ENCODE results near the gene SAMD1. TPM values are rescaled to one million over a fixed set of nuclear protein-coding genes. Genes with fewer than 3 reads are reported as not detected.

SAMD1 gene
- polyA plus RNA-seq: 10 to 100 TPM; 27.6 to 28.4 TPM

DNA sequence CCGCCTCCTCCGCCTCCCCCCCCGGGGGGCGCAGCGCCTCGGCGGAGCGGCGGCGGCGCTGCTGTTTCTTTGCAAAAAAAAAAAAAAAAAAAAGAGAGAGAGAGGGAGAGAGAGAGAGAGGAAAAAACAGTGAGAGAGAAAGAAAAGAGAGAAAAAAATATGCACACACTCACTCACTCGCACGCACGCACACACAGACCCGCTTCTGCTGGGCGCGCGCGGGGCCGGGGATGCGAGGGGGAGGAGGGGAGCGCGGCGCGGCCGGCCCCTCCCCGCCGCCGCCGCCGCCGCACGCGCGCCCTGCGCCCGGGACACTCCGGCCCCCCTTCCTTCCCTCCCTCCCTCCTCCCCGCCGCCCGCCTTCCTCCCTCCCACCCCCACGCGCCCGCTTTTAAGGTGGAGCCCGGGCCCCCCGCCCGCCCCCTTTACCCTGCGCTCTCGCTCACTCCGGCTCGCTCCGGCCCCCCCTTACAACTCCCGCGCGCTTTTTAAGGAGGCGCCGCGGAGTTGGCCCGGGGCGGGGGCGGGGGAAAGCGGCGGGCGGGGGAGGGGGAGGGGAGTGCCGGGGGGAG lies at the start of gene SAMD1:
Gene SAMD1 (minus strand): TSS at position 243 of the 572 bp plus-strand sequence.
- no peaks in the 10 kb centered on the region for H3K4me1 ChIP-seq (ENCODE audit: control insufficient read depth in 2 of 2, insufficient read depth in 2 of 2, low read length in 1 of 2)
- peak within 1 kb of the TSS; percentile 70 to 74 for H3K4me3 ChIP-seq (ENCODE audit: low read depth in 1 of 2, low read length in 2 of 2)
- no peaks in the 10 kb centered on the region for H3K27me3 ChIP-seq (ENCODE audit: control insufficient read depth in 1 of 2, insufficient read depth in 2 of 2, low read length in 2 of 2)
- peaks cover 0 to 13% of the 10 kb centered on the region in 2 donors for H3K36me3 ChIP-seq (ENCODE audit: control insufficient read depth in 2 of 2, insufficient read depth in 2 of 2, low read length in 1 of 2)
- H3K27ac ChIP-seq (ENCODE audit: low read depth in 2 of 2, low read length in 1 of 2): peak within 1 kb of the TSS; percentile 93
- peaks cover 0 to 5% of the 10 kb centered on the region in 2 donors for H3K9me3 ChIP-seq (ENCODE audit: control insufficient read depth in 2 of 2, insufficient read depth in 1 of 2, low read depth in 1 of 2, low read length in 1 of 2)
- 2% methylated on average over 55 of the region's 65 CpGs; no CpG with 5 or more reads in 1 of the 2 donors for WGBS, 2 donors

DNA sequence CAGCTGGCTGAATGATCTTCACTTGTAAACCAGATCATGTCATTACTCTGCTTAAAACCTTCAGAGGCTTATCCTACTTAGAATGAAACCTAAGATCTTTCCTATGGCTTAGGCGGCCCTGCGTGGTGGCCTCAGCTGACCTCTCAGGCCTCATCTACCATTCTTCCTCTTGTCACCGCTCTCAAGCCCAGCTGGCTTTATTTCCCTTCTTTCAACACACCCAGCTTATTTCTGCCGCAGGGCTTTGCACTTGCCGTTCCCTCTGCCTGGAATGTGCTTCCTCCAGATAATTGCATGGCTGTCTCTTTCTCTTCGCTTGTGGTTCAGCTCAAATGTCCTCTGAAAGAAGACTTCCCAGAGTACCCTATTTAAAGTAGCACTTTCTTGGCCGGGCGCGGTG lies 49.4 kb upstream of the SAMD1 start:
- WGBS, 2 donors: 71 to 80% methylated on average over 9 of the region's 9 CpGs
- Histone ChIP-seq H3K27me3 (ENCODE audit: control insufficient read depth in 1 of 2, insufficient read depth in 2 of 2, low read length in 2 of 2) (no peaks in the 10 kb centered on the region), H3K27ac (ENCODE audit: low read depth in 2 of 2, low read length in 1 of 2) (peak overlapping the region in 1 of 2 donors; percentile 24), H3K36me3 (ENCODE audit: control insufficient read depth in 2 of 2, insufficient read depth in 2 of 2, low read length in 1 of 2) (no peaks in the 10 kb centered on the region), H3K9me3 (ENCODE audit: control insufficient read depth in 2 of 2, insufficient read depth in 1 of 2, low read depth in 1 of 2, low read length in 1 of 2) (no peaks in the 10 kb centered on the region), H3K4me3 (ENCODE audit: low read depth in 1 of 2, low read length in 2 of 2) (no peak overlapping the region), H3K4me1 (ENCODE audit: control insufficient read depth in 2 of 2, insufficient read depth in 2 of 2, low read length in 1 of 2) (peaks cover 0 to 3% of the 10 kb centered on the region in 2 donors)

GRCh38 chr19:14138576-14139265 lies 48.2 kb upstream of the SAMD1 start:
- Histone ChIP-seq H3K27ac (ENCODE audit: low read depth in 2 of 2, low read length in 1 of 2) (peak overlapping the region; percentile 4 to 77), H3K4me3 (ENCODE audit: low read depth in 1 of 2, low read length in 2 of 2) (no peak overlapping the region), H3K36me3 (ENCODE audit: control insufficient read depth in 2 of 2, insufficient read depth in 2 of 2, low read length in 1 of 2) (no peaks in the 10 kb centered on the region), H3K4me1 (ENCODE audit: control insufficient read depth in 2 of 2, insufficient read depth in 2 of 2, low read length in 1 of 2) (peaks cover 0 to 3% of the 10 kb centered on the region in 2 donors), H3K27me3 (ENCODE audit: control insufficient read depth in 1 of 2, insufficient read depth in 2 of 2, low read length in 2 of 2) (no peaks in the 10 kb centered on the region), H3K9me3 (ENCODE audit: control insufficient read depth in 2 of 2, insufficient read depth in 1 of 2, low read depth in 1 of 2, low read length in 1 of 2) (no peaks in the 10 kb centered on the region)
- WGBS, 2 donors: 76 to 81% methylated on average over 9 of the region's 9 CpGs

DNA sequence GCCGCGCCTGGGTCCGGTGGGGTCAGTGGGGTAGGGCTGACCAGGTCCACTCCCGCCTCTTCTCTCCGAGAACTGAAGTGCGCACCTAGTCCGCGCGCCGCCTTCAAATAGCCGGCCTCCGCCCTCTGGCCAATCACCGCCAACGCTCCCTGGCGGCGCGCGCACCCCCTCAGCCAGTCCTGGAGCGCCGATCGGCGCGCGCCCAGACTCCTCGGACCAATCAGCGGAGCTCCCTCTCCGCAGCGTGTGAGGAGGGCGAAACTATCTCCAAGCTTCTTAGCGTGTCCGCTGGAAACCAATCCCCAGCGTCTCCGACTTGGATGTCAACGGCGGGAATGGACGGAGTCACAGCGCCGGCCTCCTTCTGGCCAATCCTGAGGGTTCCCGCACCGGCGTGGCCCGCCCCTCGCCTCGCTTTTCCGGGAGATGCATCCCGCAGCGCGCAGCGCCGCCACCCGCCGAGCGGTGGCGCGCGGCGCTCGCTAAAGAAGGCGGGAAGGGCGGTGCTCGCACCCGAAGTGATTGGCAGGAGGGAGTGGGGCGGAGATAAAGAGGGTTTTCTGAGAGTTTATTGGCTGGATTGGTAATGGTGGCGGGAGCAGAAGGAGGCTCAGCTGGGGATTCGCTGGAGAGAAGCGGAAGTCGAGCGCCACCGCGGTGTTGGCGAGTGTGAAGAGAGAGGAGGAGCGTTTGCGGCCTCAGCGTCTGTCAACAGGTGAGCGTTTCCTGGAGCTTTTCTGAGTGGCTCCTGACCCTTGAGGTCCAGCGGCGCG lies 46.1 kb upstream of the SAMD1 start, which contains the start of gene ASF1B:
Gene ASF1B (minus strand): TSS at position 81 of the 773 bp plus-strand sequence. CDS start 133 bp downstream, outside the sequence.
- Histone ChIP-seq H3K9me3 (ENCODE audit: control insufficient read depth in 2 of 2, insufficient read depth in 1 of 2, low read depth in 1 of 2, low read length in 1 of 2) (no peaks in the 10 kb centered on the region), H3K4me3 (ENCODE audit: low read depth in 1 of 2, low read length in 2 of 2) (peak within 1 kb of the TSS; percentile 63 to 71), H3K27ac (ENCODE audit: low read depth in 2 of 2, low read length in 1 of 2) (peak within 1 kb of the TSS; percentile 84 to 99), H3K36me3 (ENCODE audit: control insufficient read depth in 2 of 2, insufficient read depth in 2 of 2, low read length in 1 of 2) (no peaks in the 10 kb centered on the region), H3K4me1 (ENCODE audit: control insufficient read depth in 2 of 2, insufficient read depth in 2 of 2, low read length in 1 of 2) (peaks cover 0 to 3% of the 10 kb centered on the region in 2 donors), H3K27me3 (ENCODE audit: control insufficient read depth in 1 of 2, insufficient read depth in 2 of 2, low read length in 2 of 2) (no peaks in the 10 kb centered on the region)
- 0% methylated on average over 78 of the region's 78 CpGs for WGBS, 2 donors

DNA sequence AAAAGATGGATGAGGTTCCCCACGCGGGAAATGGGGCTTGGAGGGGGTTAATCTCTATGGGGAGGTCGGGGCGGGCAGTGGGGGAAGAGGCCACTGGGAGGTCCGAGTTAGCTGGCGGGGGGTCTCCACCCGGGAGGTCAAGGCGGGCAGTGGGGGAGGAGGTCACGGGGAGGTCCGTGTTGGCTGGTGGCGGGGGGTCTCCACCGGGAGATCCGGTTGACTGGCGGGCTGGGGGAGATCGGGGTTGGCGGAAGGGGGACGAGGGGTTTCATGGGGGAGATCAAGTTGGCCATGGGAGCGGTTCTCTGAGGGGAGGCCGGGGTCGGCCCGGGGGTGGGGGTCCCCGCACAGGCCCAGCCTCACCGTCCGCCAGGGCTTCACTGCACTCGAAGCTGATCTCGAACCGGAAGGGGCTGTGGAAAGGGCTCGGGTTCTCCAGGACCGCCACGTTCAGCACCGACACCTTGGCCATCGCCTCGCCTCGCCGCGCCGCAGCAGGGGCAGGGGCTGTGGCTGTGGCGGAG lies 45.5 kb upstream of the SAMD1 start:
- Histone ChIP-seq H3K9me3 (ENCODE audit: control insufficient read depth in 2 of 2, insufficient read depth in 1 of 2, low read depth in 1 of 2, low read length in 1 of 2) (no peaks in the 10 kb centered on the region), H3K4me1 (ENCODE audit: control insufficient read depth in 2 of 2, insufficient read depth in 2 of 2, low read length in 1 of 2) (peaks cover 0 to 3% of the 10 kb centered on the region in 2 donors), H3K4me3 (ENCODE audit: low read depth in 1 of 2, low read length in 2 of 2) (peak overlapping the region; percentile 50 to 63), H3K36me3 (ENCODE audit: control insufficient read depth in 2 of 2, insufficient read depth in 2 of 2, low read length in 1 of 2) (no peaks in the 10 kb centered on the region), H3K27ac (ENCODE audit: low read depth in 2 of 2, low read length in 1 of 2) (peak overlapping the region in 1 of 2 donors; percentile 67), H3K27me3 (ENCODE audit: control insufficient read depth in 1 of 2, insufficient read depth in 2 of 2, low read length in 2 of 2) (no peaks in the 10 kb centered on the region)
- WGBS, 2 donors: 1% methylated on average over 26 to 38 of the region's 38 CpGs

DNA sequence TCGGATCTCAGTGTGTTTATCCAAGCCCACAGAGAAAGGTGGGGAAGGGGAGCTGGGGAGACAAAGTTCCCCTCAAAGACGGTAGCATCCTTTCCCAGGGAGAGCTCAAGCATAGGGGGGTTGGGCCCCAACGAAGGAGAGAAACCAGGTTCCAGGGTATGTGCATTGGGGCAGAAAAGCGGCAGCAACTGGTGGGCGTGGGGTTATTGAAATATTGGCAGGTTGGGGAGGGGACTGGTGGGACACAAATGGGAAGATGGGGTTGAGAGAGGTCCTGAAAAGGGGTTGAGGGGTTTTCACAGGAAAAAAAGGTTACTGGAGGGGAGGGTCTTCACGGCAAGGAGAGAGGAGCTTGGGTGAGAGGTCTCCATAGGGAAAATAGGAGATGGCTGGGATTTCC lies 44.8 kb upstream of the SAMD1 start:
- Histone ChIP-seq H3K27ac (ENCODE audit: low read depth in 2 of 2, low read length in 1 of 2) (no peak overlapping the region), H3K27me3 (ENCODE audit: control insufficient read depth in 1 of 2, insufficient read depth in 2 of 2, low read length in 2 of 2) (no peaks in the 10 kb centered on the region), H3K4me1 (ENCODE audit: control insufficient read depth in 2 of 2, insufficient read depth in 2 of 2, low read length in 1 of 2) (peaks cover 0 to 3% of the 10 kb centered on the region in 2 donors), H3K36me3 (ENCODE audit: control insufficient read depth in 2 of 2, insufficient read depth in 2 of 2, low read length in 1 of 2) (no peaks in the 10 kb centered on the region), H3K9me3 (ENCODE audit: control insufficient read depth in 2 of 2, insufficient read depth in 1 of 2, low read depth in 1 of 2, low read length in 1 of 2) (no peaks in the 10 kb centered on the region), H3K4me3 (ENCODE audit: low read depth in 1 of 2, low read length in 2 of 2) (peak overlapping the region; percentile 25 to 50)
- WGBS, 2 donors: 31% methylated on average over 6 of the region's 6 CpGs

DNA sequence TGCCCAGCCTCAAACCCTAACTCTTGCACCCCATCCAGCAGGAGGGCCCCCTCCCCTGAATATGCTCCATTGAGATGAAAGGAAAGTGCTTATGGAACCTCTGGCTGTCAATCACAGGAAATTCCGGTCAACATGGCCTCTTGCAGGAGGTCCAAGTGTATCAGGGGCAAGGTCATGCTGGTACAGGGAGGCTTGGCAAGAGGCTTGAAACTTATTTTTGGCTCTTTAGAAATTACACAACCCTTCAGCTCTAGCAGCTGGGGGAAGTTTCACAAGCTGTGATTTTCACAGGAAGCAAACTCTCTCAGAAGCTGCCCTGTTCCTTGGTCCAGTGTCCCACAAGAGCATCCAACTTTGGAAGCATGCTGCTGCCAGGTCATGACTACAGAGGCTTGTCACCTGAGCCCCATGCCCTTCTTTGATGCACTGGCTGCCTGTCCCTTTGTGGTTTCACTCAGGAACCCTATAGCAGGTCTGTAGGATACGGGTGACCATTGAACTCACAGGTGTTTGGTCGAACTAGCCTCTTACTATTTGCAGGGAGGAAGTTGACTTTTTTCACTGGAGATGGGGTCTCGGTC lies 37.5 kb upstream of the SAMD1 start:
- 72 to 86% methylated on average over 4 of the region's 4 CpGs for WGBS, 2 donors

GRCh38 chr19:14127176-14127575 lies 36.6 kb upstream of the SAMD1 start:
- WGBS, 2 donors: 86 to 90% methylated on average over 8 of the region's 8 CpGs

More for the DNA sequence above, 37.5 kb upstream of the SAMD1 start:
- H3K4me3 ChIP-seq (ENCODE audit: low read depth in 1 of 2, low read length in 2 of 2): no peak overlapping the region
- no peak overlapping the region for H3K27ac ChIP-seq (ENCODE audit: low read depth in 2 of 2, low read length in 1 of 2)
- H3K27me3 ChIP-seq (ENCODE audit: control insufficient read depth in 1 of 2, insufficient read depth in 2 of 2, low read length in 2 of 2): no peaks in the 10 kb centered on the region
- no peaks in the 10 kb centered on the region for H3K9me3 ChIP-seq (ENCODE audit: control insufficient read depth in 2 of 2, insufficient read depth in 1 of 2, low read depth in 1 of 2, low read length in 1 of 2)
- H3K4me1 ChIP-seq (ENCODE audit: control insufficient read depth in 2 of 2, insufficient read depth in 2 of 2, low read length in 1 of 2): no peaks in the 10 kb centered on the region
- H3K36me3 ChIP-seq (ENCODE audit: control insufficient read depth in 2 of 2, insufficient read depth in 2 of 2, low read length in 1 of 2): peaks cover 0 to 3% of the 10 kb centered on the region in 2 donors

DNA sequence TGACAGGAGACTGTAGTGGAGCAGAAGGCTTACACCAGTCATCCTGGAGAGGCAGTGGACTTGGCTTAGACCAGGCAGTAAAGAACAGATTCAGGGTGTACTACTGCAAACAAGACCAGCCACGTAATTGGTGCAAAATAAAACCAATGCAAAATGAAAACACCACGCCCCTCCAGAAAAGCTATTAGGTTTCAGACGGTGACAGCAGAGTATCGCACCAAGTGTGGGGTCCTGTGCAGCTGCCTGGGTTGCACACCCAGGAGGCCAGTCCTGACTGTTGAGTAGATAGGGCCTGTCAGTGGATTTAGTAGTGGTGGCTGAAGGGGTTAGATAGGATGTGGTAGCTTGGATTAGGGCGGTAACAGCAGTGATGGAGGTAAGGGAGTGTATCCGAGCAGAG lies 32.4 kb upstream of the SAMD1 start:
- 95 to 96% methylated on average over 6 of the region's 6 CpGs for WGBS, 2 donors
- Histone ChIP-seq H3K4me1 (ENCODE audit: control insufficient read depth in 2 of 2, insufficient read depth in 2 of 2, low read length in 1 of 2) (peaks cover 0 to 6% of the 10 kb centered on the region in 2 donors), H3K36me3 (ENCODE audit: control insufficient read depth in 2 of 2, insufficient read depth in 2 of 2, low read length in 1 of 2) (peaks cover 0 to 3% of the 10 kb centered on the region in 2 donors), H3K27me3 (ENCODE audit: control insufficient read depth in 1 of 2, insufficient read depth in 2 of 2, low read length in 2 of 2) (no peaks in the 10 kb centered on the region), H3K9me3 (ENCODE audit: control insufficient read depth in 2 of 2, insufficient read depth in 1 of 2, low read depth in 1 of 2, low read length in 1 of 2) (no peaks in the 10 kb centered on the region), H3K27ac (ENCODE audit: low read depth in 2 of 2, low read length in 1 of 2) (no peak overlapping the region), H3K4me3 (ENCODE audit: low read depth in 1 of 2, low read length in 2 of 2) (no peak overlapping the region)

More at GRCh38 chr19:14127176-14127575, 36.6 kb upstream of the SAMD1 start:
- no peak overlapping the region for H3K27ac ChIP-seq (ENCODE audit: low read depth in 2 of 2, low read length in 1 of 2)
- no peaks in the 10 kb centered on the region for H3K4me1 ChIP-seq (ENCODE audit: control insufficient read depth in 2 of 2, insufficient read depth in 2 of 2, low read length in 1 of 2)
- peaks cover 0 to 3% of the 10 kb centered on the region in 2 donors for H3K36me3 ChIP-seq (ENCODE audit: control insufficient read depth in 2 of 2, insufficient read depth in 2 of 2, low read length in 1 of 2)
- H3K4me3 ChIP-seq (ENCODE audit: low read depth in 1 of 2, low read length in 2 of 2): no peak overlapping the region
- no peaks in the 10 kb centered on the region for H3K9me3 ChIP-seq (ENCODE audit: control insufficient read depth in 2 of 2, insufficient read depth in 1 of 2, low read depth in 1 of 2, low read length in 1 of 2)
- no peaks in the 10 kb centered on the region for H3K27me3 ChIP-seq (ENCODE audit: control insufficient read depth in 1 of 2, insufficient read depth in 2 of 2, low read length in 2 of 2)

Data from esophagus (tissue), 2 donors.